NB4 (cell line): ENCODE measurements around the gene GRSF1.

Experiments used
- DNase-seq: peaks from one replicate; pipeline ENCODE4 v3.0.0; 2010; ENCODE audit warnings: low read depth
- H3K4me3 ChIP-seq: one replicate; pipeline ENCODE4 v1.5.1; 2011; ENCODE audit warnings: mild to moderate bottlenecking, low read depth, low read length, moderate library complexity
- CTCF ChIP-seq: IDR thresholded peaks from one replicate; pipeline ENCODE4 v1.5.1; 2012; ENCODE audit warnings: low read depth, low read length
- MAX ChIP-seq: IDR thresholded peaks from 2 replicates; pipeline ENCODE4 v1.6.1; 2011; ENCODE audit warnings: low read depth, low read length
- MYC ChIP-seq: IDR thresholded peaks from 2 replicates; pipeline ENCODE4 v1.6.1; 2011; ENCODE audit warnings: low read depth, low read length
- POLR2A ChIP-seq: IDR thresholded peaks from 2 replicates; pipeline ENCODE4 v1.6.1; 2011; ENCODE audit warnings: mild to moderate bottlenecking; ENCODE audit not compliant: insufficient read length; ENCODE audit errors: extremely low read depth

GRSF1 gene

GRCh38 chr4:70838204-70838603, 1.5 kb downstream of the GRSF1 start:
- TF ChIP-seq MAX, result no peak
- no peak for TF ChIP-seq MYC
- no peak for TF ChIP-seq POLR2A
- no peak for TF ChIP-seq CTCF
- peak overlapping the region; percentile 95 for H3K4me3 ChIP-seq
- peak; percentile 34 for DNase-seq

- no peak for DNase-seq
- TF ChIP-seq MYC (no peak), POLR2A (no peak), CTCF (no peak), MAX (no peak)
- H3K4me3 ChIP-seq, result peak overlapping the region; percentile 45
Observed at GRCh38 chr4:70836081-70836480, 3.6 kb downstream of the GRSF1 start.

GRCh38 chr4:70833675-70834074, 6.0 kb downstream of the GRSF1 start:
- TF ChIP-seq MYC (no peak), MAX (no peak), CTCF (no peak), POLR2A (no peak)
- no peak overlapping the region for H3K4me3 ChIP-seq
- no peak for DNase-seq

- H3K4me3 ChIP-seq, result no peak overlapping the region
- DNase-seq, result no peak
- TF ChIP-seq CTCF, result no peak
- no peak for TF ChIP-seq MAX
- TF ChIP-seq POLR2A, result no peak
- no peak for TF ChIP-seq MYC
Observed at GRCh38 chr4:70831293-70831692, 8.4 kb downstream of the GRSF1 start.

- DNase-seq, result no peak
- TF ChIP-seq MYC (no peak), MAX (no peak), CTCF (no peak), POLR2A (no peak)
- no peak overlapping the region for H3K4me3 ChIP-seq
Observed at GRCh38 chr4:70830054-70830453, 9.6 kb downstream of the GRSF1 start.

GRCh38 chr4:70829492-70829891, 10.2 kb downstream of the GRSF1 start:
- H3K4me3 ChIP-seq, result no peak overlapping the region
- TF ChIP-seq CTCF (no peak), MAX (no peak), POLR2A (no peak), MYC (no peak)
- no peak for DNase-seq
